GM12801 (cell line): ENCODE results near the gene DGKQ.

Source experiments
- CTCF ChIP-seq: IDR thresholded peaks from one replicate; pipeline ENCODE4 v1.5.1; 2011; ENCODE audit warnings: control low read depth; ENCODE audit not compliant: insufficient read length; ENCODE audit errors: extremely low read depth

DGKQ gene

GRCh38 chr4:931194-931959 is 42.0 kb downstream of the DGKQ start:
- no peak for TF ChIP-seq CTCF

- TF ChIP-seq CTCF: no peak
Measured at GRCh38 chr4:930827-931193, 42.6 kb downstream of the DGKQ start.

- TF ChIP-seq CTCF: no peak
Measured at GRCh38 chr4:930028-930551, 43.3 kb downstream of the DGKQ start.

- no peak for TF ChIP-seq CTCF
Measured at GRCh38 chr4:929096-929765, 44.1 kb downstream of the DGKQ start.

- TF ChIP-seq CTCF: no peak
Measured at GRCh38 chr4:926538-926937, 46.8 kb downstream of the DGKQ start.

GRCh38 chr4:925771-926500 is 47.4 kb downstream of the DGKQ start:
- TF ChIP-seq CTCF: no peak

- no peak for TF ChIP-seq CTCF
Measured at GRCh38 chr4:925171-925570, 48.2 kb downstream of the DGKQ start.
